Neuron (in vitro differentiated cells): ENCODE measurements around the gene BLACAT1.
"Not testable (repeated sequence)": the region's sequence is repeated elsewhere in the genome, so short reads cannot be mapped to it uniquely, and the experiment has no call there.

Source experiments
- H2AFZ ChIP-seq: one replicate; pipeline ENCODE4 v1.6.1; 2013; ENCODE audit warnings: low read depth, mild to moderate bottlenecking, inconsistent platforms, low read length, moderate library complexity
- H3K27me3 ChIP-seq: one replicate; pipeline ENCODE4 v1.6.1; 2013; ENCODE audit warnings: low read length; ENCODE audit not compliant: insufficient read depth
- H3K36me3 ChIP-seq: one replicate; pipeline ENCODE4 v1.6.1; 2013; ENCODE audit warnings: low read length; ENCODE audit not compliant: insufficient read depth
- H3K4me1 ChIP-seq: one replicate; pipeline ENCODE4 v1.6.1; 2013; ENCODE audit warnings: low read length; ENCODE audit not compliant: insufficient read depth
- H3K4me3 ChIP-seq: 2 replicates; pipeline ENCODE4 v1.5.1; 2013; ENCODE audit warnings: mild to moderate bottlenecking, low read length, moderate library complexity
- H3K9me3 ChIP-seq: one replicate; pipeline ENCODE4 v1.6.1; 2013; ENCODE audit warnings: low read length

Gene BLACAT1

GRCh38 chr1:205493241-205494085 is 37.6 kb upstream of the BLACAT1 start:
- Histone ChIP-seq H3K4me3 (no peak overlapping the region), H2AFZ (no peak overlapping the region), H3K27me3 (peaks cover 45% of the 10 kb centered on the region)

GRCh38 chr1:205492774-205493173 is 36.9 kb upstream of the BLACAT1 start:
- Histone ChIP-seq H3K4me1 (no peaks in the 10 kb centered on the region), H3K4me3 (no peak overlapping the region), H2AFZ (no peak overlapping the region), H3K9me3 (no peaks in the 10 kb centered on the region), H3K27me3 (peaks cover 44% of the 10 kb centered on the region), H3K36me3 (no peaks in the 10 kb centered on the region)

More at GRCh38 chr1:205493241-205494085, 37.6 kb upstream of the BLACAT1 start:
- Histone ChIP-seq H3K36me3 (no peaks in the 10 kb centered on the region), H3K9me3 (no peaks in the 10 kb centered on the region), H3K4me1 (no peaks in the 10 kb centered on the region)

GRCh38 chr1:205492201-205492667 is 36.4 kb upstream of the BLACAT1 start:
- H3K4me1 ChIP-seq = no peaks in the 10 kb centered on the region

GRCh38 chr1:205491794-205492193 is 35.9 kb upstream of the BLACAT1 start:
- no peak overlapping the region for H2AFZ ChIP-seq
- no peaks in the 10 kb centered on the region for H3K4me1 ChIP-seq
- peaks cover 41% of the 10 kb centered on the region for H3K27me3 ChIP-seq
- H3K9me3 ChIP-seq = no peaks in the 10 kb centered on the region
- H3K36me3 ChIP-seq = no peaks in the 10 kb centered on the region
- H3K4me3 ChIP-seq = no peak overlapping the region

More at GRCh38 chr1:205492201-205492667, 36.4 kb upstream of the BLACAT1 start:
- H3K4me3 ChIP-seq = no peak overlapping the region
- no peaks in the 10 kb centered on the region for H3K36me3 ChIP-seq
- no peak overlapping the region for H2AFZ ChIP-seq
- no peaks in the 10 kb centered on the region for H3K9me3 ChIP-seq
- H3K27me3 ChIP-seq = peaks cover 41% of the 10 kb centered on the region

- Histone ChIP-seq H3K36me3 (no peaks in the 10 kb centered on the region), H3K27me3 (peaks cover 39% of the 10 kb centered on the region), H2AFZ (no peak overlapping the region), H3K4me3 (no peak overlapping the region), H3K4me1 (no peaks in the 10 kb centered on the region), H3K9me3 (no peaks in the 10 kb centered on the region)
These were observed 32.4 kb upstream of the BLACAT1 start for GRCh38 chr1:205488074-205488723.

- Histone ChIP-seq H3K27me3 (peaks cover 35% of the 10 kb centered on the region), H3K9me3 (no peaks in the 10 kb centered on the region), H3K4me3 (no peak overlapping the region), H3K36me3 (no peaks in the 10 kb centered on the region), H2AFZ (no peak overlapping the region), H3K4me1 (no peaks in the 10 kb centered on the region)
These were observed 30.4 kb upstream of the BLACAT1 start for GRCh38 chr1:205486258-205486657.

GRCh38 chr1:205484985-205485967 is 29.4 kb upstream of the BLACAT1 start:
- H2AFZ ChIP-seq = no peak overlapping the region
- no peak overlapping the region for H3K4me3 ChIP-seq
- no peaks in the 10 kb centered on the region for H3K4me1 ChIP-seq
- H3K36me3 ChIP-seq = no peaks in the 10 kb centered on the region
- H3K9me3 ChIP-seq = no peaks in the 10 kb centered on the region
- peaks cover 39% of the 10 kb centered on the region for H3K27me3 ChIP-seq

GRCh38 chr1:205483372-205483771 is 27.5 kb upstream of the BLACAT1 start:
- H3K4me1 ChIP-seq = no peaks in the 10 kb centered on the region
- H2AFZ ChIP-seq = no peak overlapping the region
- H3K9me3 ChIP-seq = no peaks in the 10 kb centered on the region
- H3K4me3 ChIP-seq = no peak overlapping the region
- H3K27me3 ChIP-seq = peaks cover 29% of the 10 kb centered on the region
- no peaks in the 10 kb centered on the region for H3K36me3 ChIP-seq

GRCh38 chr1:205482587-205482986 is 26.7 kb upstream of the BLACAT1 start:
- H3K9me3 ChIP-seq, H2AFZ ChIP-seq, H3K4me1 ChIP-seq, H3K36me3 ChIP-seq, H3K4me3 ChIP-seq: not testable (repeated sequence)
- peaks cover 29% of the 10 kb centered on the region for H3K27me3 ChIP-seq

GRCh38 chr1:205481629-205482151 is 25.8 kb upstream of the BLACAT1 start:
- no peak overlapping the region for H2AFZ ChIP-seq
- no peaks in the 10 kb centered on the region for H3K4me1 ChIP-seq
- peaks cover 29% of the 10 kb centered on the region for H3K27me3 ChIP-seq
- H3K36me3 ChIP-seq = no peaks in the 10 kb centered on the region
- H3K4me3 ChIP-seq = no peak overlapping the region
- H3K9me3 ChIP-seq = no peaks in the 10 kb centered on the region

- Histone ChIP-seq H3K27me3 (peaks cover 29% of the 10 kb centered on the region), H3K9me3 (no peaks in the 10 kb centered on the region), H3K36me3 (no peaks in the 10 kb centered on the region), H3K4me1 (no peaks in the 10 kb centered on the region), H3K4me3 (no peak overlapping the region), H2AFZ (no peak overlapping the region)
These were observed 25.4 kb upstream of the BLACAT1 start for GRCh38 chr1:205481218-205481617.

GRCh38 chr1:205480349-205480985 is 24.6 kb upstream of the BLACAT1 start:
- Histone ChIP-seq H3K9me3 (peaks cover 3% of the 10 kb centered on the region), H3K27me3 (peaks cover 29% of the 10 kb centered on the region), H3K36me3 (no peaks in the 10 kb centered on the region)

More at GRCh38 chr1:205480349-205480985, 24.6 kb upstream of the BLACAT1 start:
- H2AFZ ChIP-seq = no peak overlapping the region
- H3K4me1 ChIP-seq = no peaks in the 10 kb centered on the region
- no peak overlapping the region for H3K4me3 ChIP-seq
